Activated CD8-positive, alpha-beta memory T cell treated with anti-CD3 and anti-CD28 coated beads for 36 hours (primary cell): ENCODE data around the gene EXD3. TPM values are rescaled to one million over a fixed set of nuclear protein-coding genes. Genes with fewer than 3 reads are reported as not detected.
"Not testable (repeated sequence)": the region's sequence is repeated elsewhere in the genome, so short reads cannot be mapped to it uniquely, and the experiment has no call there.

Experiments used
- CTCF ChIA-PET: fragments of 350-600 bp; sonication (Branson Sonifier 250); formaldehyde crosslinking; loops from one replicate; lab custom pipeline; 2021; ENCODE audit warnings: antibody characterized with exemption; lab: Charles Lee
- POLR2A ChIA-PET: fragments of 350-600 bp; sonication (Branson Sonifier 250); formaldehyde crosslinking; loops from one replicate; lab custom pipeline; 2021; ENCODE audit warnings: antibody characterized with exemption; lab: Charles Lee
- total RNA-seq, 2 experiments: library from RNA; stranded (reverse); gene quantifications; one replicate each; pipeline ENCODE4 v1.2.3, GENCODE V29; 2021

The EXD3 gene
- total RNA-seq, 2 experiments from 2014 or later: 3.4 to 3.7 TPM

- POLR2A ChIA-PET: no interaction called here
- CTCF ChIA-PET: interaction anchor here (2.0 kb wide), 1 partner anchor 16 kb away, joined by 5 read pairs; no protein-coding TSS in a partner anchor
Measured at GRCh38 chr9:137390553-137391410, 32.2 kb downstream of the EXD3 start.

DNA sequence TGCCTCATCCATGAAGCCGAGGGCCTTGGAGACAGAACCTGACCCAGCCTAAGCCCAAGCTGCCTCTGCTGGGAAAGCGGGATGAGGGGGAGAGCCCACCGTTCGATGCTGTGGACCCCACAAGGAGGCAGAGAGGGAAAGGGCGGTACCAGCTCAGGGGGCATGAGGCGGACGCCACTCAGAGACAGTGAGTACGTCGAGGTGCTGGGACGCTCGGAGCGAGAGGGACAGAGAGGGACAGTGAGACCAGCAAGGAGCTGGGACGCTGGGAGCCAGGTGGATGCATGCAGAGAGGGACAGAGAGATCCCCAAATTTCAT lies 33.6 kb downstream of the EXD3 start:
- POLR2A ChIA-PET: no interaction called here

DNA sequence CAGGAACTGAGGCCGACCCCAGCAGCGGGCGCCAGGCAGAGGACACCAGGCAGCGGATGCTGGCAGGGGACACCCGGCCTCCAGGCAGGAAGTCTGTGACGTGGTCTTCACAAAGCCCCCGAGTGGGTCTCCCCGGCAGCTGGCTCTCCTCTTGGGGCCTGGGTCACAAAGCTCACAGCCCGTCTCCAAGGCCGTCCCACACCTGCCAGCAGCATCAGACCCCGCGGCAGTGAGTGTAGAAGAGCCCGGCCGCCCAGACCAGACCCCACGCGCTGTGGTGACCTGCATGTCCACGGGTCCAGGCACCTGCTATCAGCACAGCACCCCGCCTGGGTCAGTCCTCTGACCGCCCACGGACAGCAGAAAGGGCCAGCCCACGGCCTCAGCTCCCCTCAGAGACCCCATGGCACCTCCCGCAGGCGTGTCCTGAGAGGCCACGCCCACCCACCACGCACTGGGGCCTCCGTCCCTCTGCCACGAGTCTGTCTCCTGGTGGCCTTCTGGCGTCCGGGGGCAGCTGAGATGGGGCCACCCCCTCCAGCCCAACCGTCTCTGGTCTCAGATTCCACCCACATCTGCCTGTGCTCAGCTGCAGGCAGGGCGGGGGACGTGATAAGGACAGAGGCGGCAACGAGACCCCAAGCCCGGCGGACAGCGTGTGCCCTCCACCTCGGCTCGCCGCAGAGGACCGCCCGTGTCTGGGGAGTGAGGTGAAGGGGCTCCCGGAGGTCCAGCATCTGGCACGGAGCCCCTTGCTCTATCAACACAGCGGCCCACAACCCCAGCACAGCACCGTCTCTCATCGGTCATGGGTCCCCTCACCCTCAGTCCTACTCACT lies 34.2 kb downstream of the EXD3 start:
- CTCF ChIA-PET: no interaction called here
- POLR2A ChIA-PET: interaction anchor here (0.5 kb wide), 1 partner anchor 464 kb away, joined by 3 read pairs; no protein-coding TSS in a partner anchor

More for the DNA sequence above, 33.6 kb downstream of the EXD3 start:
- CTCF ChIA-PET: no interaction called here

GRCh38 chr9:137387891-137388560 lies 34.9 kb downstream of the EXD3 start:
- CTCF ChIA-PET: no interaction called here
- POLR2A ChIA-PET: interaction anchor here (0.5 kb wide), 1 partner anchor 463 kb away, joined by 3 read pairs; no protein-coding TSS in a partner anchor

DNA sequence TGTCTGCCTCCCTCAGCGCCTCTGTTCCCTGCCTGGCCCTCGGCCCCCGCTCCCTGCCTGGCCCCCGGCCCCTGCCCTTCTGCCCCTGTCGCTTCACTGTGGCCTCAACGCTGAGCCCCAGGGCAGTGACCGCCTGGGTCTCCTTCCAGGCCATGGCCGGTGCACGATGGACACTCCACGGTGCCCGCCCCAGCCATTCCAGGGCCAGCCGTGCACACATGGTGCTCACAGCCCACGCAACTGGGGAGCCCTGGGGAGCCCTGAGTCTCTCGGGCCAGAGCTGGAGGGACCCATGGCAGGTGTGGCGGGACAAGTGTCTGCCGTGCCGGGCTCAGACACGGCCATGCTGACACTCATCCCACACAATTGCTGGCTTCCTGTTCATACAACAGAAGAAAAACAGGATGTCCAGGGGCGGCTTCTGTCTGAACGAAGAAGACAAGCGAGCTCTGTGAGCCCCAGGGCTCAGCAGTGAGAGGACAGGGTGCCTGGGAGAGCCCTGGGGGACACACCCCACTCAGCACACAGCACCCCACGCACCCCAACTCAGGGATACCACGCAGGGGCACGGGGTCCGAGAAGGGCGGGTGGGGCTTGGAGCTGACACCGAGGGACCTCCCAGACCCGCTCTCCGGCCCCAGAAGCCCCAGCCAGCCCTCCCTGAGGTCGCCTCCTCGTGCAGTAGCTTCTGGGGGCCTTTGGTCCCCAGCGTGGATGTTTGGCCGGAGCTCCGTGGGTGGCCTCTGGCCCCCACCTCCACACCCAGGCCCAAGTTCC lies 35.7 kb downstream of the EXD3 start:
- CTCF ChIA-PET: interaction anchor here (0.6 kb wide), 1 partner anchor 57 kb away, joined by 3 read pairs; no protein-coding TSS in a partner anchor
- POLR2A ChIA-PET: no interaction called here

DNA sequence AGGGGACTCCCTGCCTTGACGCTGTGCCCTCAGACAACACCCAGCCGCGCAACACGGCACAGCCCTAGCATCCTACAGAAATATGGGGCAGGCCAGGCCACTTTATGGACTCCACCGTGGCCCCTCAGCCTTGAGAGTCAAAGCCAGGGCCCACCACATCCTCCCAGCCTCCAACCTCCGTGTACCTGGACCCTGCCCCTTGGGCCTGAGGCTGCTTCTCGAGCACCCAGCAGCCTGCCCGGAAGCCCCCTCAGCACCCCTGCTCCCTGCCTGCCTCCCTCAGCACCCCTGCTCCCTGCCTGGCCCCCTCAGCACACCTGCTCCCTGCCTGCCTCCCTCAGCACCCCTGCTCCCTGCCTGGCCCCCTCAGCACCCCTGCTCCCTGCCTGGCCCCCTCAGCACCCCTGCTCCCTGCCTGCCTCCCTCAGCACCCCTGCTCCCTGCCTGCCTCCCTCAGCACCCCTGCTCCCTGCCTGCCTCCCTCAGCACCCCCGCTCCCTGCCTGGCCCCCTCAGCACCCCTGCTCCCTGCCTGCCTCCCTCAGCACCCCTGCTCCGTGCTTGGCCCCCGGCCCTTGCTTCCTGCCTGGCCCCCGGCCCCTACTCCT lies 36.4 kb downstream of the EXD3 start:
- CTCF ChIA-PET, POLR2A ChIA-PET: not testable (repeated sequence)

DNA sequence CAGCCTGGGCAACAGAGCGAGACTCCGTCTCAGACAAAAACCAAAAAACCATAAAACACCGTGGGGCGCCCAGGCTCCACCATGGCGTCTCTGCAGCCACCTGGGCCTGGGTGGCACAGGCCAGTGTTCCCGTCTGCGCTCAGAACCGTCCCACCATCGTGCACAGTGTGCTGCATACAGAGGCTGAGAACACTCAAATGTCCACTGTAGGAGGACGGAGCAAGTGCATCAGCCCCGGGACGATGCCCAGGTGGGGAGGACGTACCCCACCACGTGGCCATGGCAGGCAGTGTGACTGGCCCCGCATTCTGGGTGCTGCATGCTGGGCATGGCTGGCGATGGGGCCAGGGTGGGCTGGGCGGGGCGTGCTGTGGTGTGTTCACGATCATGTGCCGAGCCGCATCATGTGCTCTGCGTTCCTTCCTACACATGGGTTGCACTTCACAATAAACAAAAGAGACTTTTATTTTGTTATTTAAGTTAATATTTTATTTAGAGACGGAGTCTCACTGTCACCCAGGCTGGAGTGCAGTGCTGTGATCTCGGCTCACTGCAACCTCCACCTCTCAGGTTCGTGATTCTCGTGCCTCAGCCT lies 37.8 kb downstream of the EXD3 start:
- CTCF ChIA-PET: no interaction called here
- POLR2A ChIA-PET: no interaction called here

DNA sequence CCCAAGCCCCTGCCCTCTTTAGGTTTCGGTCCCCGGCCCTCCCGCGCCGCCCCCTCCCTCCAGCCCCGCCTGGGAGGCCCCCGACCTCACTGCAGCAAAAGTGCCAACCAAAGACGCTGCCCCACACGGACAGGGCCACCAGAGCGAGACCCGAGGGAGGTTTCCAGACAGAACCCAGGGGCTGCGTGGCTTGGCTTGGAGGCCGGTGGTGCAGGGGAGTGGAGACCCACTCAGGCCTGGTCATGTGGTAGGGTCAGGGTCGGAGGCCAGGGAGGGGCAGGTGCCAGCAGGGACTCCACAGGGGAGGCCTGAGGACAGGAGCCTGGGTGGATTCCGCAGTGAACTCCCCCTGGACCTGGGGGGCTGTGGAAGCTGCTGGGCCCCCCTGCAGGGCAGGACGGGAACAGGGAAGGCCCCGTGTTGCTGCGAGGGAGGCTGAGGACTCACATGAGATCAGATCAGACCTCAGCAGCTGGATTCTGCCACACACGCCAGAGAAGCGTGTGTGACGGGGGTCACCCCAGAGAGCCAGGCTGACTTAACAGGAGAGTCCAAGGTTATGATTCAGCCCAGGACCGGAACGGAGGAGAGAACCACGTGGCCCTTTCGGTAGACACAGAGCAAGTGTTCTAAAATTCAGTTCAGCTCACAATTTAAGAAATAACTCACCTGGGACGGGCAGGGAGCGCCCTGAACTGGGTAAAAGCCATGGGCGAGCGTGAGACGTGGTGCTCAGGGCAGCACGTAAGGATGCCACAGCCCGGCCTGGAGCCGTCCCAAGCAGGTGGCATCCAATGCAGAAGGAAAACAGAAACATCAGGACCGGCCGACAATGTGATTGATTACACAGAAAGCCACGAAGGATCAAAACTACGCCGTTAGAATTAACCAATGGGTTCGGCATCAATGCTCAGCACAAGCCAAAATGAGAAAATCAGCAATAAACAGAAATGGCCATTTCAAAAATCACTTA lies 38.9 kb downstream of the EXD3 start:
- POLR2A ChIA-PET: no interaction called here

DNA sequence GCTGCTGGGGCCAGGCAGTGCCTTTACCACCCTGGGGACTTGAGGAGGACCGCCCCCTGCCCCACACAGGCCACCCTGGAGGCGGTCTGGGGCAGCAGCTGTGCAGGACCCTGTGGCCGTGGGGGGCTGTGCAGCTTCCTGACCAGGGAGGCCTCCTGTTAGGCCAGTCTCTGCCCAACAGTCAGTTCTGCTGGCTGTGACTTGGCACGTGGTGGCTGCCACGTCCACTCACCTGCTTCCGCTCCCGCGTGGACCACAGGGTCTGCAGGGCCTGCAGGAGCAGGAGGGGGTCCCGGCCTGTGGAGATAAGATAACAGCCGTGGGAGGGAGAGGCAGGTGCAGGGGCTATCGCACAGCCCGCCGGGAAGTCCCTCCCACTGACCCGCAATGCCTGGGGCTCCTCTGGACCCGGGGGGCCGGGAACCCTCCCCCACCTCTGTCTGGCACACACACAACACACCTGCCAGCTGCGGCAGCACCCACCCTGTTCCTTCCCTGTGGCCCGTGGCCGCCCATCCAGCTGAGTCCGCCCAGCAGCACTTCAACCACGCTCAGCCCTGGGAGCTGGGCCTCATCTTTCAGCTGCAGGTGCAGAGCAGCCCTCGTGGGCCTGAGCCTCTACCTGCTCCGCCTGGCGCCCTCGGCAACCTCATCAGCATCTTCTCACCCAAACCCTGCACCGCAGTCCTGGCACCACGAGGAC lies 39.7 kb downstream of the EXD3 start:
- POLR2A ChIA-PET: no interaction called here
- CTCF ChIA-PET: no interaction called here

More for the DNA sequence above, 38.9 kb downstream of the EXD3 start:
- CTCF ChIA-PET: no interaction called here

DNA sequence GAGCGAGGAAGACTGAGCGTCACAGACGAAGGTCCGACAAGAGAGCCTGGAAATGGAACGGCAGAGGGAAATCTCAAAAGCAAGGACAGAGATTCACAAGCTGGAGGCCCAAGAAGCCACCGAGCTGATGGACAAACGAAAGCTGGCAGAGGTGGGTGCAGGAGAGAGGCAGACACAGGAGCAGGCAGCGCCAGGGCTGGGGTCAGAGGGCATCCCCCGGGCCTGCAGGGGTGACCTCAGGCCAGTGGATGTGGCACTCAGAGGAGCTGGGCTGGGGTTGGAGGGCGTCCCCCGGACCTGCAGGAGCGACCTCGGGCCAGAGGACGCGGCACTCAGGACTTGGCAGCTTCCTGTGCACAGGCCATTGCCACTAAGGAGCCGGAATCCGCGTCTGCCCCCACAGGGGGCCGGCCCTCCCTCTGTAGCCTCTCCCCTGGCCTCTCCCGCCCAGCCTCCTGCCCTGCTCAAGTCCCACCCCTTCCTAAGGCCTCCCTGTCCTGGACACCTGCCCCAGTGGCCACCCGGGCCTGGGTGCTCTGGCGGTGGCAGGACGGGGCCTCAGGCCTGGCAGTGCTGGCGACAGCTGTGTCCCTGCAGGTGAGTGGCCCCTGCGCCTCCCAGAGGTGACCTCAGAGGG lies 40.4 kb downstream of the EXD3 start:
- CTCF ChIA-PET: no interaction called here

DNA sequence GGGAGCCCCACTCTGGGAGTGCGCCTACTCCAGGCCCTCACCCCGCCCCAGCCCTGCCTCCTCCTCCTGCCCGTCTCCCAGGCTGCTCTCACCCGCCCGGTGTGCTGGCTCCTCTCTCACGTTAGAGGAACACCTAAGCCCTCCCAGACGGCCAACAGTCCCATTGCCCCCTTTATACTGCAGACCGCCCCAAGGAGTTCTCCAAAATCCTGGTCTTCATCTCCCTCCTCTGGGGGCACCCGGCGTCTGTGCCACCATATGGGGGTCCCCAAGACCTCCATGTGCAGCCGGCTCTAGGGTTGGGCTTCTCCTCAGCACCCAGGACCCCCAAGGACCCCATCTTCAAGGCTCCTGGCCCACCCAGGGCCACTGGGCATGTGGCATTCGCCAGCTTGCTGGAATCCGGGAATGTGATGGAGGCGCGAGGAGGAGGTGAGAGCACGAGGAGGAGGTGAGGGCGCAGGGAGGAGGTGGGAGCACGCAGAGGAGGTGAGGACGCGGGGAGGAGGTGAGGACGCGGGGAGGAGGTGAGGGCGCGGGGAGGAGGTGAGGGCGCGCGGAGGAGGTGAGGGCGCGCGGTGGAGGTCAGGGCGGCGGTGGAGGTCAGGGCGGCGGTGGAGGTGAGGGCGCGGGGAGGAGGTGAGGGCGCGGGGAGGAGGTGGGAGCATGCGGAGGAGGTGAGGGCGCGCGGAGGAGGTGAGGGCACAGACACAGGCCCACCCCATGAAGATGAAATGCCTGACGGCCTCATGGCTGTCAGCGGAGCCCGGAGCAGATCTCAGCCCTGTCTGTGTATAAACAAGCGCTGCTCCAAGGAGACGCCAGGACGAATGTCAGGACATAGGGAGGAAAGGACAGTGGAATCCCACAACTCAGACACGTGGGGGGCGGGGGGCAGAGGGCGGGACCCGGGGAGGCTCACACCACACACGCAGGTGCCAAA lies 41.2 kb downstream of the EXD3 start:
- ChIA-PET POLR2A (no interaction called here), CTCF (no interaction called here)

More for the DNA sequence above, 40.4 kb downstream of the EXD3 start:
- POLR2A ChIA-PET: no interaction called here

GRCh38 chr9:137380606-137381005 lies 42.4 kb downstream of the EXD3 start:
- CTCF ChIA-PET: no interaction called here
- POLR2A ChIA-PET: no interaction called here

GRCh38 chr9:137380171-137380570 lies 42.8 kb downstream of the EXD3 start:
- POLR2A ChIA-PET: no interaction called here
- CTCF ChIA-PET: no interaction called here

DNA sequence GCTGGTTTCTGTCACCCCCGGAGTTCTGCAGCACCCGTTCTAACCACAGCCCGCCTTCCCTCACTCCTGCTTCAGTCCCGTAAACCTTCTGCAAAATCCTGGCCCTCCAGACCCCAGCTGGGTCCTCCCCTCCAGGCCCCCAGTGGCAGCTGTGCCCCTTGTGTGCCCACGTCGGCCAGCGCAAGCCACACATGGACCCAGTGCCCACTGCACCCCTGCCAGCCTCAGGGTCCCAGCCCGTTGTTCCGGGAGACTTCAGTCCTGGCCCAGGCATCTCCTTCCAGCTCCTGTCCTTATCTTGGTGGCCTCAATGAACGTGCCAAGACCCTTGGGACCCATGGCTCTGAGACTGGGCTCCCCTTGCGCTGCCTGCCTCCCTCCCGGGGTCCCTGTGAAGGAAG lies 43.2 kb downstream of the EXD3 start:
- ChIA-PET POLR2A (no interaction called here), CTCF (no interaction called here)
